GM23248 (cell line): ENCODE measurements around the gene ITGB2.

ENCODE experiments used
- EZH2 ChIP-seq: fragments of 200-600 bp; sonication (generic); IDR thresholded peaks from 2 replicates; pipeline ENCODE4 v1.6.1; 2018; ENCODE audit warnings: antibody characterized with exemption, mild to moderate bottlenecking; ENCODE audit not compliant: insufficient read depth, poor library complexity, severe bottlenecking
- EZH2phosphoT487 ChIP-seq: fragments of 200-600 bp; sonication (generic); IDR thresholded peaks from 2 replicates; pipeline ENCODE4 v1.6.1; 2018; ENCODE audit warnings: antibody characterized with exemption, moderate library complexity, mild to moderate bottlenecking, low read depth; ENCODE audit not compliant: insufficient read depth

DNA sequence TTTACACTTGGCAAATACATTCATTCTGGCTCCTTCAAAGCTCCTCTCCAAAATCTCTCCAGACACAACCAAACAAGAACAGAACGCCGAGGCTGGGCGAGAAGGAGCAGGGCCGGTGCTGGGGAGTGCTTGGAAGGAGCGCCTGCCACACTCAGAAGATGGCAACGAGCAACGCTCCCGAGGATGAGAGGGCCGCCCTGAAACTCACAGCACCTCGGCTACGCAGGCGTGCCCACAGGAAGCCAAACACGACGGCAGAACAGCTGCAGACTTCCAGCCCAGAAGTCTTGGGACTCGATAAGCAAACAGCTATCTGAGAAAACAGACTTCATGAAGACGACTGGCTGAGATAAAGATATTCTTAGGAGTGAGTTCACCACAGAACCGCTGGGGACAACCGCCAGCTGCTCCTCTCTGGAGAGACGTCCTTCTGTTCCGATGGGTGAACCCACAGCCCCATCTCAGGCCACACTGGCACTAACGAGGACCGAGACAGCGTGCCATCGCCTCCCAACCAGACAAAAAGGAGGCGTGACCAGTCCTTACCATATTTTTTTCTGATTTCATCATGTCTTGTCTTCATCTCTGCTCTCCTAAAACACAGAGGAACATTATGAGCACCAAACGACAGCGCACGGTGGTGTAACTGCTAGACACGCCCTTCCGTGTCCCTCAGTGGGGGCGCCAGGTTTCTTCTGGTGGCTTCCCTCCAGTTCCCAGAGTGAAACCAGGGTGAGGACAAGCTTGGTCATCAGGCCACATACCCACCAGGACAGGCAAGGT is 65.8 kb downstream of the ITGB2 start:
- TF ChIP-seq EZH2: no peak
- no peak for TF ChIP-seq EZH2phosphoT487
